Measurements from ENCODE around the gene SALL3.

DNA sequence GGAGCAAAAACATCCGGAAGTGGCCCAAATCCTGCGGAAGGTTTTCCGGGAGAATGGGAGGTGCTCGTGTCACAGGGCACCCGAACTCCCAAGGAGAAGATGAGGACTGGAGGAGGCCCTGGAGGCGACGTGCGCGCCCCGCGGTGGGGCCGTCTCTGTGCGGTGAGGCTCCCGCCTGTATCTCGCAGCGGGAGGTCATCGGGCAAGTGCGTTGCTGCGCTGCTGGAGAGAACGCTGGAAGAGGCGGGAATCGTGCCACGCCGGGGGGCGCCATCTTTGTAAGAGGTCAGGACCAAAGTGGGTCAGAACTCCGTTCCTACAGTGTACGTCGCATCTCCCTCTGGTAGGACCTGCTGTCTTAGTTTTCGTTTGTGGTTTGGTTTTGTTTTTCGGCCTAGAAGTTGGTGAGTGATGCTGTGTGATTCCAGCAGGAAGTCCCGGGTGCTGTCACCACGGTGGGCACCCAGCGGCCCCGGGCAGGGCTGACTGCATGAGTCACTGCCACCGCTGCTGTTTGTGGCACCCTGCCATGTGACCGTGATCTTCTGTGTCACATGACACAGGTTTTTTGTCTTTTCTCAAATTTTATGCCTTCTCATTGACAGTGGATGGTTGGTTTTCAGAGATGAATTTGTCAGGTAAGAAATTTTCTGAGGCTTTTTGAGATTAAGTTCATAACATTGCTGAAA lies 68.1 kb downstream of the SALL3 start:
- TF ChIP-seq, protein P1, sequence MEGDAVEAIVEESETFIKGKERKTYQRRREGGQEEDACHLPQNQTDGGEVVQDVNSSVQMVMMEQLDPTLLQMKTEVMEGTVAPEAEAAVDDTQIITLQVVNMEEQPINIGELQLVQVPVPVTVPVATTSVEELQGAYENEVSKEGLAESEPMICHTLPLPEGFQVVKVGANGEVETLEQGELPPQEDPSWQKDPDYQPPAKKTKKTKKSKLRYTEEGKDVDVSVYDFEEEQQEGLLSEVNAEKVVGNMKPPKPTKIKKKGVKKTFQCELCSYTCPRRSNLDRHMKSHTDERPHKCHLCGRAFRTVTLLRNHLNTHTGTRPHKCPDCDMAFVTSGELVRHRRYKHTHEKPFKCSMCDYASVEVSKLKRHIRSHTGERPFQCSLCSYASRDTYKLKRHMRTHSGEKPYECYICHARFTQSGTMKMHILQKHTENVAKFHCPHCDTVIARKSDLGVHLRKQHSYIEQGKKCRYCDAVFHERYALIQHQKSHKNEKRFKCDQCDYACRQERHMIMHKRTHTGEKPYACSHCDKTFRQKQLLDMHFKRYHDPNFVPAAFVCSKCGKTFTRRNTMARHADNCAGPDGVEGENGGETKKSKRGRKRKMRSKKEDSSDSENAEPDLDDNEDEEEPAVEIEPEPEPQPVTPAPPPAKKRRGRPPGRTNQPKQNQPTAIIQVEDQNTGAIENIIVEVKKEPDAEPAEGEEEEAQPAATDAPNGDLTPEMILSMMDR (IDR thresholded peaks at IDR 0.05; ENCODE audit: insufficient read depth, low read length): no peak
- TF ChIP-seq SPI1 (IDR thresholded peaks at IDR 0.05; ENCODE audit: borderline replicate concordance, low read depth) (no peak), POLR2AphosphoS5 (IDR thresholded peaks at IDR 0.05; ENCODE audit: low read depth) (no peak), GABPA (IDR thresholded peaks at IDR 0.05; ENCODE audit: low read depth) (no peak)
- TF ChIP-seq, protein P2, sequence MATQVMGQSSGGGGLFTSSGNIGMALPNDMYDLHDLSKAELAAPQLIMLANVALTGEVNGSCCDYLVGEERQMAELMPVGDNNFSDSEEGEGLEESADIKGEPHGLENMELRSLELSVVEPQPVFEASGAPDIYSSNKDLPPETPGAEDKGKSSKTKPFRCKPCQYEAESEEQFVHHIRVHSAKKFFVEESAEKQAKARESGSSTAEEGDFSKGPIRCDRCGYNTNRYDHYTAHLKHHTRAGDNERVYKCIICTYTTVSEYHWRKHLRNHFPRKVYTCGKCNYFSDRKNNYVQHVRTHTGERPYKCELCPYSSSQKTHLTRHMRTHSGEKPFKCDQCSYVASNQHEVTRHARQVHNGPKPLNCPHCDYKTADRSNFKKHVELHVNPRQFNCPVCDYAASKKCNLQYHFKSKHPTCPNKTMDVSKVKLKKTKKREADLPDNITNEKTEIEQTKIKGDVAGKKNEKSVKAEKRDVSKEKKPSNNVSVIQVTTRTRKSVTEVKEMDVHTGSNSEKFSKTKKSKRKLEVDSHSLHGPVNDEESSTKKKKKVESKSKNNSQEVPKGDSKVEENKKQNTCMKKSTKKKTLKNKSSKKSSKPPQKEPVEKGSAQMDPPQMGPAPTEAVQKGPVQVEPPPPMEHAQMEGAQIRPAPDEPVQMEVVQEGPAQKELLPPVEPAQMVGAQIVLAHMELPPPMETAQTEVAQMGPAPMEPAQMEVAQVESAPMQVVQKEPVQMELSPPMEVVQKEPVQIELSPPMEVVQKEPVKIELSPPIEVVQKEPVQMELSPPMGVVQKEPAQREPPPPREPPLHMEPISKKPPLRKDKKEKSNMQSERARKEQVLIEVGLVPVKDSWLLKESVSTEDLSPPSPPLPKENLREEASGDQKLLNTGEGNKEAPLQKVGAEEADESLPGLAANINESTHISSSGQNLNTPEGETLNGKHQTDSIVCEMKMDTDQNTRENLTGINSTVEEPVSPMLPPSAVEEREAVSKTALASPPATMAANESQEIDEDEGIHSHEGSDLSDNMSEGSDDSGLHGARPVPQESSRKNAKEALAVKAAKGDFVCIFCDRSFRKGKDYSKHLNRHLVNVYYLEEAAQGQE (IDR thresholded peaks at IDR 0.05; ENCODE audit: insufficient replicate concordance, low read depth): no peak

Data from HL-60 (cell line).